GM12875 (cell line): ENCODE data around the gene MYL9.

ENCODE experiments used
- H3K4me3 ChIP-seq: one replicate; pipeline ENCODE4 v1.5.1; 2011; ENCODE audit warnings: low read depth, low read length, control low read depth
- TF ChIP-seq, protein P1 (sequence below): IDR thresholded peaks from 2 replicates; pipeline ENCODE4 v1.5.1; 2011; ENCODE audit warnings: low read depth, mild to moderate bottlenecking, control low read depth, inconsistent platforms, low read length, moderate library complexity, borderline replicate concordance; ENCODE audit not compliant: insufficient read depth

MYL9 gene

DNA sequence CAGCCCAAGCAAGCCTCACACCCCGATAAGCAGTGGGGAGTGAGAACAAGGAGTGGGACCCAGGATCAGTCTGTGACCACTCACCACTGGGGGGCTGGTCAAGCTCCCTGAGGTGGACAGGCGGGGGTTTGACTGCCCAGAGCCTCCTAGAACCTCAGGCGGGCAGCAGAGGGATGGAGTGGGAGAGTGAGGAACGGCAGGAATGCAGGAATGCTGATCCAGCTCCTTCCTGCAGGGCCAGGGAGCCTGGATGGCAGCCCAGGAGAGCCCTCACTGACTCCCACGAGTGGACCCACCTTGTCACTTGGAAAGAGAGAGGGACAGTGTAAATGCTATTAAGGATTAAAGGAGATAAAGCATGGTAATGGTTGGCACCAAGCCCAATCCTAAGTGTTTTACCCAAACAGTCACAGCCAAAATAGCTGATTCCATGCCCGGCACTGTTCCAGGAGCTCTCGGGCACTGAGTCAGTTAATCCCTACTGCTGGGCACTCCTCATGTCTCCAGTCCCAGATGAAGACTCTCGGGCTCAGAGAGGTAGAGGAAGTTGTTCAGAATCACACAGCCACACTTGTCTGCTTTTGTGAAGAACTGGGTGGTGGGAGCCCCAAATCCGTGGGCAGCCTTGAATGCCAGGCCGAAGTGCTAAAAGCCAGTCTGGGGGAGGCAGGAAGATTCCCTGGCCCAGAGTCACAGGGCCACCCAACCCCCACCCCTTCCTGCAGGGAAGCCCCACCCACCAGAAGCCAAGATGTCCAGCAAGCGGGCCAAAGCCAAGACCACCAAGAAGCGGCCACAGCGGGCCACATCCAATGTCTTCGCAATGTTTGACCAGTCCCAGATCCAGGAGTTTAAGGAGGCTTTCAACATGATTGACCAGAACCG lies 3.1 kb downstream of the MYL9 start:
- TF ChIP-seq, protein P1, sequence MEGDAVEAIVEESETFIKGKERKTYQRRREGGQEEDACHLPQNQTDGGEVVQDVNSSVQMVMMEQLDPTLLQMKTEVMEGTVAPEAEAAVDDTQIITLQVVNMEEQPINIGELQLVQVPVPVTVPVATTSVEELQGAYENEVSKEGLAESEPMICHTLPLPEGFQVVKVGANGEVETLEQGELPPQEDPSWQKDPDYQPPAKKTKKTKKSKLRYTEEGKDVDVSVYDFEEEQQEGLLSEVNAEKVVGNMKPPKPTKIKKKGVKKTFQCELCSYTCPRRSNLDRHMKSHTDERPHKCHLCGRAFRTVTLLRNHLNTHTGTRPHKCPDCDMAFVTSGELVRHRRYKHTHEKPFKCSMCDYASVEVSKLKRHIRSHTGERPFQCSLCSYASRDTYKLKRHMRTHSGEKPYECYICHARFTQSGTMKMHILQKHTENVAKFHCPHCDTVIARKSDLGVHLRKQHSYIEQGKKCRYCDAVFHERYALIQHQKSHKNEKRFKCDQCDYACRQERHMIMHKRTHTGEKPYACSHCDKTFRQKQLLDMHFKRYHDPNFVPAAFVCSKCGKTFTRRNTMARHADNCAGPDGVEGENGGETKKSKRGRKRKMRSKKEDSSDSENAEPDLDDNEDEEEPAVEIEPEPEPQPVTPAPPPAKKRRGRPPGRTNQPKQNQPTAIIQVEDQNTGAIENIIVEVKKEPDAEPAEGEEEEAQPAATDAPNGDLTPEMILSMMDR, result no peak
- no peak overlapping the region for H3K4me3 ChIP-seq

DNA sequence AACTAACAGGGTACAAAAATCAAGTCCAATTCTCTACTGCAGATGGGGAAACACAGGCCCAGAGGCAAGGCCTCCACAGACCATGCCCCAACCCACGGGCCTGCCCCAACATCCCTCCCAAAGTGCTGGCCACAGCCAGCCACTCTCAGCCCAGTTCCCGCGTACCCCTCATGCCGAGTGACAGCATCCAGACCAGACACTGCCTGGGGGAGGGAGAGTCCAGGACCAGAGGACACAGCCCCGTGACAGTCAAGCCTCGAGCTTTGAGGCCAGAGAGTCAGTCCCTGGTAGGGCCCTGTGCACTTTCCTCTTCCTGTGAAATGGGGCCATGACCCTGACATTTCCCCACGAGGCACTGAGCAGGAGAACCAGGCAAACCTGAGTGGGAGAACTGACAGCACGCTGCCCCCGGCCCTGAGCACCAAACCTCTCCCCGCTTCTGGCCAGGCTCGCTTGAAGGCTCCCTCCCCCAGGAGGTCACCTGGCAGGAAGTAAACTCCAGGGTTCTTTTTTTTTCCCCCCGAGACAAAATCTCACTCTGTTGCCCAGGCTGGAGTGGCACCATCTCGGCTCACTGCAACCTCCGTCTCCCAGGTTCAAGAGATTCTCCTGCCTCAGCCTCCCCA lies 4.9 kb downstream of the MYL9 start:
- H3K4me3 ChIP-seq, result no peak overlapping the region
- TF ChIP-seq, protein P1, result no peak

DNA sequence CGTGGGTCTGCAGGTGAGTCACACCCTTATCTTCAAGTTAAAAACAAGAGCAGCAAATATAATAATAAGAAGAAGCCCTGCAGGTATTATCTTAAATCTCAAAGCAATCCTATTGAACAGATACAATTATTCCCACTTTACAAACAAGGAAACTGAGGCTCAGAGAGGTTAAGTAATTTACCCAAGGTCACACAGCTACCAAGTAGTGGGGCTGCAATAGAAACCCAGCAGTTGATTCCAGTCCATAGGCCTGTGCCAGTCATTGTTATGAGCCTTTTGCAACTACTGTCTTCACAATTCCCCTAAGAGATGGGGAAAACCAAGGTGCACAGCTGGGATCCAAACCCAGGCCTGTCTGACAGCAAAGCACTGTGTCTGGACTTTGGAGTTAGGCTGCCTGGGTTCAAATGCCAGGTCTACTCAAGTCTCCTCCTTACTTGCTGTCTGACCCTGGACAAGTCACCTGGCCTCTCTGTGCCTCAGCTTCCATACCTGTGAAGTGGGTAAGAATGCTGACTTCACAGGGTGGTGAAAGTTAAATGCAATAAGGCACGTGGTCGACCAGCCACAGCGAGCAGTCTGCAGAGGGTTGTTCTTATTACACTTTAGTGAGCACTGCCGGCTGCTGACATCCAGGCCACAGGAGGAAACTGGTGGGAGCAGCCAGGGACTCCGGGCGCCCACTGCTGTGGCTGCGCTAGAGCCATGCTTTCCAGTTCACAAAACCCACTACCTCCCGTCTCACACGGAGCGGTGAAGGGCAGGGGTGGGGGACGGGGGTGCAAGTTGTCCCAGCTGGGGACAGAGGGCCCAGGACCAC lies 6.1 kb downstream of the MYL9 start:
- TF ChIP-seq, protein P1, result no peak

DNA sequence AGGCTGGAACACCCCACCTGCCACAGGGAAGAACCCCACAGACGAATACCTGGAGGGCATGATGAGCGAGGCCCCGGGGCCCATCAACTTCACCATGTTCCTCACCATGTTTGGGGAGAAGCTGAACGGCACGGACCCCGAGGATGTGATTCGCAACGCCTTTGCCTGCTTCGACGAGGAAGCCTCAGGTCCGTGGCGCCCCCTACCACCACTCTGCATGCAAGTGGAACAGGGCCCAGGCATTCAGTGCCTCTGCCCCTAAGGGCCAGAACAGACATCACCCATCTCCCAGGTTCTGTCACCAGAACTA lies 6.6 kb downstream of the MYL9 start:
- H3K4me3 ChIP-seq, result no peak overlapping the region
- TF ChIP-seq, protein P1, result no peak

More for the DNA sequence above, 6.1 kb downstream of the MYL9 start:
- no peak overlapping the region for H3K4me3 ChIP-seq

DNA sequence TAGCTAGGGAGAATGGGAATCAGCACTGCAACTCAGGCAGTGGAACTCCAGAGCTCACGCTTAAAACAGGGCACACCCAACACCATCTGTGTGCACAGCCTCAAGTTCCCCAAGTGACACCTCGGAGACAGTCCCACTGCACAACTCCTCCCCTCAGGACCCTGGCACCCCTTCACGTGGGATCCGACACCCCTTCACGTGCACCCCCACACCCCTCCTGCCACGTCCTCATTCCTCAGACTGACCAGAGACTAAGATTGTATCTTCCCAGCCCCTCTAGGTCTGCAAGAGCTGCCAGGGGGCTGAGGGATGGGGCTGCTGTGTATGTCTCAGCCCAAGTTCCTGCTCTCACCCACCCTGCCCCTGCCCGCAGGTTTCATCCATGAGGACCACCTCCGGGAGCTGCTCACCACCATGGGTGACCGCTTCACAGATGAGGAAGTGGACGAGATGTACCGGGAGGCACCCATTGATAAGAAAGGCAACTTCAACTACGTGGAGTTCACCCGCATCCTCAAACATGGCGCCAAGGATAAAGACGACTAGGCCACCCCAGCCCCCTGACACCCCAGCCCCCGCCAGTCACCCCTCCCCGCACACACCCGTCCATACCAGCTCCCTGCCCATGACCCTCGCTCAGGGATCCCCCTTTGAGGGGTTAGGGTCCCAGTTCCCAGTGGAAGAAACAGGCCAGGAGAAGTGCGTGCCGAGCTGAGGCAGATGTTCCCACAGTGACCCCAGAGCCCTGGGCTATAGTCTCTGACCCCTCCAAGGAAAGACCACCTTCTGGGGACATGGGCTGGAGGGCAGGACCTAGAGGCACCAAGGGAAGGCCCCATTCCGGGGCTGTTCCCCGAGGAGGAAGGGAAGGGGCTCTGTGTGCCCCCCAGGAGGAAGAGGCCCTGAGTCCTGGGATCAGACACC lies 7.6 kb downstream of the MYL9 start:
- TF ChIP-seq, protein P1, result no peak
- H3K4me3 ChIP-seq, result no peak overlapping the region

DNA sequence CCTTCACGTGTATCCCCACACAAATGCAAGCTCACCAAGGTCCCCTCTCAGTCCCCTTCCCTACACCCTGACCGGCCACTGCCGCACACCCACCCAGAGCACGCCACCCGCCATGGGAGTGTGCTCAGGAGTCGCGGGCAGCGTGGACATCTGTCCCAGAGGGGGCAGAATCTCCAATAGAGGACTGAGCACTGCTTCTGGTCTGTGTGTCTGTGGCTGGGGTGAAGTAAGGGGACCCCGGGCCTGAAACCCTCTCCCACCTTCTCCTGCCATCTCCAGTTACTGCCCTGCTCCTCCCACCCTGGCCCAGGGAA lies 8.3 kb downstream of the MYL9 start:
- H3K4me3 ChIP-seq, result no peak overlapping the region
- TF ChIP-seq, protein P1, result no peak
